Measurements from ENCODE around the gene FOXN4.

DNA sequence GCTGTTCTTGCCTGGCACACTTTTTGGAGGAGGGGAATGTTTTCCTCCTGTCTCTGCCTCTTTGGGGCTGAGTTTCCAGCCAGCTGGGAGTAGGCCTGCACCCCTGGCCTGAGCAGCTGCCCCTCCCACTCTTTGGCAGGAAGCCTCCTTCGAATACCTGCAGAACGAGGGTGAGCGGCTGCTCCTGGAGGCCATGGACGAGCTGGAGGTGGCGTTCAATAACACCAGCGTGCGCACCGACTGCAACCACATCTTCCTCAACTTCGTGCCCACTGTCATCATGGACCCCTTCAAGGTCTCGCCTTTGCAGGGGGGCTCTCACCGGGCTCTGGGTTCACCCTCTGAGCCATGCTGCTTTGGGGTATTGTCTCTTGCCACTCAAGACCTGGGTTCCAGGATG lies 69.4 kb downstream of the FOXN4 start:
- no peak for TF ChIP-seq EZH2 (IDR thresholded peaks at IDR 0.05; ENCODE audit: borderline replicate concordance, insufficient read depth, low read length, poor library complexity, severe bottlenecking)
- no peak for TF ChIP-seq CTCF (IDR thresholded peaks at IDR 0.05; ENCODE audit: poor library complexity, severe bottlenecking)
- no peak for TF ChIP-seq POLR2AphosphoS5 (IDR thresholded peaks at IDR 0.05)

Measured in neural cell (in vitro differentiated cells).